ENCODE measurements around the gene ELFN2.

ELFN2 gene

GRCh38 chr22:37391702-37392101, 35.6 kb downstream of the ELFN2 start:
- in situ Hi-C loops (cut with HindIII; ENCODE audit: low sequenced_read_pairs): loop anchor here (5.0 kb wide), 1 partner anchor 56 kb away; no protein-coding TSS in a partner anchor

DNA sequence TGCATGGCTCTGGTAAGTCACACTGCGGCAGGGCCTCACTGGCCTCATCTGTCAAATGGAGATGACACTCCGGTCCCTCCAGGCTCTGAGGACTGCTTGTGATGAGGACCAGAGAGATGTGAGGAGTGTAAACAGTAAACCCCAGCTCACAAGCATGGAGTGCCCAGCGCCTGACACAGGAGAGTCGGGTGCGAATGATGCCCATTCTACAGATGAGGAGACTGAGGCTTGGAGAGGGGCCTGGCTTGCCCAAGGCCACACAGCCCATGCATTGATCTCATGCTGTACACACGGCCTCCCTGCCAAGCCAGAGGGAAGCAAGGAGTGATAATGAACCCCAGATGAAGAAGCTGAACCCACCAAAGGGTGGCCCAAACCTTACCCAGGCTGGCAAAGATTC, 37.2 kb downstream of the ELFN2 start:
- in situ Hi-C loops (cut with HindIII; ENCODE audit: low sequenced_read_pairs): loop anchor here (5.0 kb wide), 1 partner anchor 57 kb away; no protein-coding TSS in a partner anchor

DNA sequence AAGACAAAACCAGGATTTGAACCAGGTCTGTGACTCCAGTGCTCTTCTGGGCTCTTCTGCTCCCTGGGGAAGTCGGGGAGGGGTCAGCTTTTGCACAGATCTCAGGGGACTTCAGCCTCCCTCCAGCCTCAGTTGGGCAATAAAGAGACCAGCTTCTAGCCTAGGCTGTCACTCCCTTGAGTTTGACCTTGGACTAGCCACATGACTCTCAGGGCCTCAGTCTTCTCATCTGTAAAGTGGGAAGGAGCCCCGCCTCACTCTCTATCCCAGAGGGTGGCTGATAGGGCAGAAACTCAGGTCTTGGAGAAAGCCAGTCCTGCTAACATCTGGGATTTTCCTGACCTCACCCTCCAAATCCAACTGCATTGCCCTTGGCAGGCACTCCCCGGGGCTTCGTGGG, 38.7 kb downstream of the ELFN2 start:
- in situ Hi-C loops (cut with HindIII; ENCODE audit: low sequenced_read_pairs): loop anchor here (10.0 kb wide), 1 partner anchor 124 kb away; no protein-coding TSS in a partner anchor

DNA sequence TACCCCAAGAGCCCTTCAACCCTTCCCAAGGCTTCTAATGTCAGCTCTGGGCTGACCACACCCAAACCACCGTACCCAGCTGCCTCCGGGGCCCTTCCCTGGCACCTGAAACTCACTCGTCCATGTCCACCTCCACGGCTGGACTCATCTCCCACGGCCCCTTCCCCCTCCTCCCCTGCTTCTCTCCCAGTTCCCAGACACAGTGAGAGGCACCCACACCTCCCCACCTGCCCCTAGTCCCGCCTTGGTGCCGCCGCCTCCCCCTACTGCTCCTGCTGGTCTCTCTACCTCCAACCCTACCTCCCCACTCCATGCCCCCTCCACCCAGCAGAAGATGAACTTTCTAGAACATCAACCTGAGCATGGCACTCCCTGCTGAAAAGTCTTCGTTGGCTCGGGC, 39.5 kb downstream of the ELFN2 start:
- in situ Hi-C loops (cut with HindIII; ENCODE audit: low sequenced_read_pairs): loop anchor here (10.0 kb wide), 1 partner anchor 123 kb away; no protein-coding TSS in a partner anchor

- in situ Hi-C loops (cut with HindIII; ENCODE audit: low sequenced_read_pairs): loop anchor here (10.0 kb wide), 1 partner anchor 122 kb away; no protein-coding TSS in a partner anchor
Measured at GRCh38 chr22:37386441-37386840, 40.8 kb downstream of the ELFN2 start.

GRCh38 chr22:37384691-37385090, 42.6 kb downstream of the ELFN2 start:
- in situ Hi-C loops (cut with HindIII; ENCODE audit: low sequenced_read_pairs): loop anchor here (10.0 kb wide), 1 partner anchor 120 kb away; no protein-coding TSS in a partner anchor

- in situ Hi-C loops (cut with HindIII; ENCODE audit: low sequenced_read_pairs): loop anchor here (10.0 kb wide), 1 partner anchor 119 kb away; no protein-coding TSS in a partner anchor
Measured at GRCh38 chr22:37383341-37383740, 43.9 kb downstream of the ELFN2 start.

GRCh38 chr22:37381489-37381888, 45.8 kb downstream of the ELFN2 start:
- in situ Hi-C loops (cut with HindIII; ENCODE audit: low sequenced_read_pairs): loop anchor here (10.0 kb wide), 1 partner anchor 117 kb away; no protein-coding TSS in a partner anchor

DNA sequence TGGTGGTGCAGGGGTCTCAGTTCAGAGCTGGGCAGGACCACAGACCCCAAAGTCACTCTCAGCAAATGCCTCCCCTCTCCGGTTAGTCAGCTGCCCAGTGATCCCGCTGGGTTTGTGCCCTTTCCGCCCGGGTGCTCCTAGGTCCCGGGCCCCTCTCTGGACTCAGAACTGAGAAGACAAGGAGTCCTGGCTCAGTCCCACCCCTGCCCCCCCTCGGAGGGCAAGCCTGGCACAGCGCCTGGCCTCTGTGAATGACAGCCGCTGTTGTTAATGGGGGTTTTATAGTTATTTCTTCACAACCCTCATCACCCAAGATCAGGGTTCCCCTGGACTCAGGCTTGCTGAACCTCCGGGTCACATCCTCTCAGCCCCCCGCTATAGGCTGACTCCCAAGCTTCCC, 47.6 kb downstream of the ELFN2 start:
- in situ Hi-C loops (cut with HindIII; ENCODE audit: low sequenced_read_pairs): loop anchor here (10.0 kb wide), 1 partner anchor 115 kb away; no protein-coding TSS in a partner anchor

DNA sequence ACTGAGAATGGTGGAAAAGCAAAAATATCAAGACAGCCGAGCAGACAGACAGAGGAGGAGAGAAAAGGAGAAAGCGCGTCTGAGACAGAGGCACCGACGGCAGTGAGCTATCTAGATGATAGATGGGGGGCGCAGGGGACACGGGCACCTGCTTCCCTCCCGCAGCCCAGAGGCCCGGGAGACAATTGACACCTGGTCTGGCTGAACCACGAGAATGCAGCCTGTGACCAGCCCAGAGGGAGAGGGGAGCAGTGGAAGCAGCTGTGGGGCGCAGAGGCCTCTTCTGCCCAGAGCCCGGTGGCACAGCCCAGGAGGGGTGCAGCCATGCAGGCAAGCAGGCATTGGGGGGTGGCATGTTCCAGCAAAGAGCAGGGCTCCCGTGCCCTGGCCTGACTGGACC, 48.2 kb downstream of the ELFN2 start:
- in situ Hi-C loops (cut with HindIII; ENCODE audit: low sequenced_read_pairs): no loop called here

DNA sequence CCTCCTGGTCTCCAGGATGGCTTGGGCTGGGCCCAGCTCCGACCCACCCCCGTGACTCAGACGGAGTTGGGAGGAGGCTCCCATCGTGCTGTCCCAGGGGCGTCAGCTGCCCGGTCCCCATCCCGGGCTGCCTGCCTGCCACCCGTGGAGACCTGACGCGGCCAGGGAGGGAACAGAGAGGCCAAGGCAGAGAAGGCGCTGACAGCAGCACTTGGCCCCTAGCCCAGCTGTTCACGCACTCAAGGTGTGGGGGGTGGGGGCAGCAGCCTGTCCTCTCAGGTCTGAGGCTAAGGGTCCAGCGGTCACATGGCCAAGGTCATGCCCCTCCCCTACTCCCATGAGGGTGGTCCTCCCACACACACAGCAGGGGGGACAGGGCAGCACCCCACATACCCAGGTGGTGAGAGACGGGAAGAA, 48.6 kb downstream of the ELFN2 start:
- in situ Hi-C loops (cut with HindIII; ENCODE audit: low sequenced_read_pairs): no loop called here

GRCh38 chr22:37377927-37378326, 49.4 kb downstream of the ELFN2 start:
- in situ Hi-C loops (cut with HindIII; ENCODE audit: low sequenced_read_pairs): no loop called here

GRCh38 chr22:37377138-37377537, 50.1 kb downstream of the ELFN2 start:
- in situ Hi-C loops (cut with HindIII; ENCODE audit: low sequenced_read_pairs): no loop called here

GRCh38 chr22:37376643-37377042, 50.6 kb downstream of the ELFN2 start:
- in situ Hi-C loops (cut with HindIII; ENCODE audit: low sequenced_read_pairs): no loop called here

DNA sequence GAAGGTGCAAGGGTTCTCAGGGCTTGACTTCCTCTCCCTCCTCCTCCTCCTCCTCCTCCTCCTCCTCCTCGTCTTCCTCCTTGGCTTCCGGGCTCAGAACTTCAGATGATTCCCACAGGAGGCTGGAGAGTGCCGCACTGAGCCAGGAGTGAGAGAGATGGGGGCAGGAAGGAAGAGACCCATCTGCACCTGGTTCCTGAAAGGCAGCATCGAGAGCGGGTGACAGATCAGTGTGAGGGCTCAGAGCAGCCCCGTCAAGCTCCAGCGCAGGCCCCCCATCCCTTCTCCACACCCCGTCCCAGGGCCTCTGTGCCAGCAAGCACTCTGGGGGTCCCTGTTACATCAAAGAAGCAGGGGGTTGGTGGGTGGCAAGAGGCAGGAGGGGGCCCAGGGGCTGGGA, 51.5 kb downstream of the ELFN2 start:
- in situ Hi-C loops (cut with HindIII; ENCODE audit: low sequenced_read_pairs): no loop called here

- in situ Hi-C loops (cut with HindIII; ENCODE audit: low sequenced_read_pairs): no loop called here
Measured at GRCh38 chr22:37374571-37374970, 52.7 kb downstream of the ELFN2 start.

DNA sequence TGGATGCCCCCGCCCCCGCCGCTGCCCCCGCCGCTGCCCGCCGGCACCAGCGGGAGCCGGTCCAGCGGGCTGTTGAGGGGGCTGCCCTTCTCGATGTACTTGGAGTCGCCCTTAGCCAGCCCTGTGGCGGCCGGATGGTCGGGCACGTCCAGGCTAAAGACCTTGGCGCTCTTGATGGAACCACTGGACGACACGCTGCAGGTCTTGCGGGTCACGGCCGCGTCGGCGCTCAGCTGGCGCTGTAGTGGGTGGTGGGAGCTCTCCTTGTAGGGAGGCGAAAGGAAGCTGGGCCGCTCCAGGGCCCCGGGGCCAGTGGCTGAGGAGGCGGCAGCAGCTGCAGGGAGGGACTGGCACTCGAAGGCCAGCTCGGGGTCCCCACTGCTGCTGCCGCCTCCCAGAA, 53.8 kb downstream of the ELFN2 start:
- in situ Hi-C loops (cut with HindIII; ENCODE audit: low sequenced_read_pairs): no loop called here

DNA sequence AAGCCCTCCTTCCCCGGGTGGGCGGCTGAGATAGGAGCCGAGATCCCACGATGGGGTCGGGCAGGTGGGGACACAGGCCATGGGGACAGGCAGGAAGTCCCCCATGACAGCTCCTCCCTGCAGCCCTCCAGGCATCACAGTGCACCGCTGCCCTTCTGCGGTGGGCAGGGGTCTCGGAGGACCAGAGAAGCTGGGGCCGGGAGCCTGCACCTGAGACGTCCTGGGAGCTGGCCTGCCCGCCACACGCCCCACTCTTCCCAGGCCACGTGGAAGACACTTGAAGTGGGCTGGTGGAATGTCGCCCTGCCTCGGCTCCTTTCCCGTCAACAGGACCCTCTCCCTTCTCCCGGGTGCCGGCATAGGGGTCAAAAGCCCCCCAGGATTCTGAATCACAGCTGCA, 55.4 kb downstream of the ELFN2 start:
- in situ Hi-C loops (cut with HindIII; ENCODE audit: low sequenced_read_pairs): no loop called here

DNA sequence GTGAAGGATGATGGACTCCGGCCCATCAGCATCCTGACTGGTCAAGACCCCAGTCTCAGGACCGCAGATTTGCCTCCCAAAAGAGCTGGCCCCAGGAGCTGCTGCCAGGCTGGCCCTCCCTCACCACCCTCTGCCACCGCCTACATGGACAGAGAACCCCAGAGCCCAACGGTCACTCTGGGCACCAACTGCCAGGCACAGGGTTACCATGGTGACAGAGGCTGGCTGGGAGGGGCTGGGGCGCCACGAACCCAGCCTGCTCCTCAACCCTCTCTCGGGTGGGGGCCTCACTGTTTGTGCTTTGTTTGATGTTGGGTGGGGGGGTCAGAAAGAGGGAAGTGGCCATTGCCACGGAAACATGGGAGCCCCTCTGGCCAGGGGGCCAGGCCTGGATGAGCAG, 55.8 kb downstream of the ELFN2 start:
- in situ Hi-C loops (cut with HindIII; ENCODE audit: low sequenced_read_pairs): no loop called here

DNA sequence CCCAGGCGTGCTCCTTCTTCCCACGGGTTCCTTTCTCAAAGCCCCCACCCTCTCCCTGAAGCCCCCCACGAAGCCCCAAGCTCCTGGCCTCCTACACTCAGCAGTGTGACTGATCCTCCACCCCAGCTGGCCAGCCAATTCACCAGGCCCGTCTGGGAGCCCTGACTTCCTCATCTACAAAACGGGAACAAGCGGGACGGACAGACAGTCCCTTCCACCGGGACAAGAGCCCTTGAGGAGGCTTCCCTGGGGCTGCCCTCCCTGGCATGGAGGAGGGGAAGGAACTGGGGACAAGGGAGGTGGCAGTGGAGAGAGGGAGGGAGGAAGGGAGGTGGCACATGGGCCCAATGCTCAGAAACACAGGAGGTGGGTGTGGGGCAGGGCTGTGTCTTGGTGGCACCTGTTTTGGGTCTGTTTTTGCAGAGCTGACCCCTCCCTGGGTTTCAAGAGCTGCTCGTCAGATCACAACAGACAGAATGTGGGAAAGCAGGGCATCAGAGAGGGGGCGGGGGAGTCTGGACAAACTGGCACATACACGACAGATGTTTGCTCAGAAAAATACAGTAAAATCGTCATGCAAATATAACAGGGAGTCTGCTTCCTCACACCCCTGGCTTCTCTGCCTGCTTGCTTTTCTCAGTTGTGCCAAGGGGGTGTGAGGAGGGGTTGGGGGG, 56.8 kb downstream of the ELFN2 start:
- in situ Hi-C loops (cut with HindIII; ENCODE audit: low sequenced_read_pairs): no loop called here

GRCh38 chr22:37369483-37369882, 57.8 kb downstream of the ELFN2 start:
- in situ Hi-C loops (cut with HindIII; ENCODE audit: low sequenced_read_pairs): no loop called here

DNA sequence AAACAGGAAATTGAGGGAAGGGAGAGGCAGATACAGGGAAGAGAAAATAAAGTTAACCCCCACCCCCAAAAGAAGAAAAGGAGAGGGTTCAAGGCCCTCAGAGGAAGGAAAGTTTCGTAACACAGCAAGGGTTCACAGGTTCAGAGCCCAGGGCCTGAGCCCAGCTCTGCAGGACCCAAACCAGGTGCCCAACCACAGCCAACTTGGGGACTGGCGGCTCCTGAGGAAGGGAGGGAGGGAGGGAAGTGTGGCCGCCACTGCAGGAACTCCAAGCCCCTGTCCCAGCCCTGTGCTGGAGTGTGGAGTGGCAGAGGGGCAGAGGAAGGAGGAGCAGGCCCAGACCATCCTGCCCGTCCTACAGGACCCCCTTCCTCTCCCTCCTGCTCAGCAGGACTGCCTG, 59.2 kb downstream of the ELFN2 start:
- in situ Hi-C loops (cut with HindIII; ENCODE audit: low sequenced_read_pairs): no loop called here

GRCh38 chr22:37366601-37367000, 60.7 kb downstream of the ELFN2 start:
- in situ Hi-C loops (cut with HindIII; ENCODE audit: low sequenced_read_pairs): no loop called here
